Measurements from ENCODE around the gene DGKI. TPM values are rescaled to one million over a fixed set of nuclear protein-coding genes. Genes with fewer than 3 reads are reported as not detected.

Gene DGKI
- total RNA-seq, 2 experiments from 2014 or later, result 1.3 to 2.0 TPM

GRCh38 chr7:137585591-137585990 is 261.2 kb downstream of the DGKI start:
- CTCF ChIA-PET, result no interaction called here
- POLR2A ChIA-PET, result no interaction called here

DNA sequence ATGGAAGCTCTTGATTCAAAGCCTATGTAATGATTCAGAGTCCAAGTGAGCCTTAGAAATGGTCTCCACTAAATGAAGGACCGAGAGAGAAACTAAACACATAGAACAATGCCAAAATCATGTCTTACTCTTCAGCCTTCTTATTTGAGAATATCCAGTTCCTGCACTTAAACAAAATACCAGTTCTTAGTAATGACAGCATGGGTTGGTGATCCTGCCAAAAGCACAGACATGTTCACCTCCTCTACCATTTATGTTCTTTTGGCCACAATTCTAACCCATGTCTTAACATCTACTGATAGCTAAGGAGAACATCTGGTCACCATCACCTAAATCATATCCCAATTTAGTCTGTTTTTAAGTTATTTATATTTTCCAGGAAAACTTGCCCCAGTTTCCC is 263.6 kb downstream of the DGKI start:
- ChIA-PET CTCF (no interaction called here), POLR2A (no interaction called here)

DNA sequence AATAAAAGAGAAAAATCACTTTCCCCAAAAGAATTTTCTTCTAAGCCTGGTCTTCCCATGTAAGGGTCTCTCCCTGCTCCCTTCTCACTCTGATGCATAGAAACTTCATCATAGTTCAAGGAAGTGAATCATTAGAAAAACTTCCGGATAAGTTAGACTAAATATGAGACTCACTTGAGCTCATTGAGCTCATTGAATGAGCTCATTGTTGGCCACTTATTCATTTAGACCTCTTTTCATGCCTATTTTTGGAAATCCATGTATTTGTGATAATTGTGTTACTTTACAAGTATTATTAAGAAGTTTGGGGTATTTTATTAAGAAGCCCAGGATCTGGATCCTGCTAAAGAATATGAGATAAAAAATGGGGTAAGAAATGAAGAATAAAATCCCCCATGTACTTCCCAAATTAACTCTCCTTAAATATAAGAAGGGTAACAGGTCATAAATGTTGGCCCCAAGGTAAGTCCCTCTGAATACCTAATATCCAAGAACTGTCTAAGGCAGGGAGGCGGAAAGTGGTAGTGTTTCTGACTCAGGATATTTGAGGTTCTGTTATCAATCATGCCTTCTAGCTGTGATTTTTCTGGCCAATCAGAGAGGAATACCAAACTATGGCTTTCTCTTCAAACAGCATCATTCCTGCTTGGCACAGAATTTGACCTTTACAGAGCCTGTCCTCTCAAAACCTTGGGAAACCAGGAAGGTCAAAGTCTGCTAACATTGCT is 266.7 kb downstream of the DGKI start:
- CTCF ChIA-PET, result no interaction called here
- POLR2A ChIA-PET, result no interaction called here

GRCh38 chr7:137578541-137578940 is 268.2 kb downstream of the DGKI start:
- CTCF ChIA-PET, result no interaction called here

GRCh38 chr7:137577184-137577583 is 269.6 kb downstream of the DGKI start:
- POLR2A ChIA-PET, result no interaction called here
- CTCF ChIA-PET, result no interaction called here

More at GRCh38 chr7:137578541-137578940, 268.2 kb downstream of the DGKI start:
- POLR2A ChIA-PET, result no interaction called here

- CTCF ChIA-PET, result no interaction called here
Measured at GRCh38 chr7:137576481-137576880, 270.3 kb downstream of the DGKI start.

DNA sequence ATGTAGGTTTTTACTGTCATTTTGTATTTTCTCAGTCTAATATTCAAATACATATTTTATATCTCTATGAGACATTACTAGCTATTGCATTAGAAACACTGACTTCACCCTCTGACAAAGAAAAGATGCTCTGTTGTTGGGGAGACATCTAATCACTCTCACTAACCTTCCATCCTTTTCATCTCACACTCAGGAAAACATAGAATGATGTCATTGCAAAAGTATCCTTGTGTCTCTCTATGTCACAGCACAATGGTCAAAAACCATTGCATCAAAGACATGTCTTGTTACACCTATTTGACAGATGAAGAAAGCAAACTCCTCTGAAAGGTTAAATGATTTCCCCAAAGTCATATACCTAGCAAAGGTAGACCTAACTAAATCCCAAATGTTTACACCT is 272.0 kb downstream of the DGKI start:
- ChIA-PET CTCF (no interaction called here), POLR2A (no interaction called here)

More at GRCh38 chr7:137576481-137576880, 270.3 kb downstream of the DGKI start:
- POLR2A ChIA-PET, result no interaction called here

DNA sequence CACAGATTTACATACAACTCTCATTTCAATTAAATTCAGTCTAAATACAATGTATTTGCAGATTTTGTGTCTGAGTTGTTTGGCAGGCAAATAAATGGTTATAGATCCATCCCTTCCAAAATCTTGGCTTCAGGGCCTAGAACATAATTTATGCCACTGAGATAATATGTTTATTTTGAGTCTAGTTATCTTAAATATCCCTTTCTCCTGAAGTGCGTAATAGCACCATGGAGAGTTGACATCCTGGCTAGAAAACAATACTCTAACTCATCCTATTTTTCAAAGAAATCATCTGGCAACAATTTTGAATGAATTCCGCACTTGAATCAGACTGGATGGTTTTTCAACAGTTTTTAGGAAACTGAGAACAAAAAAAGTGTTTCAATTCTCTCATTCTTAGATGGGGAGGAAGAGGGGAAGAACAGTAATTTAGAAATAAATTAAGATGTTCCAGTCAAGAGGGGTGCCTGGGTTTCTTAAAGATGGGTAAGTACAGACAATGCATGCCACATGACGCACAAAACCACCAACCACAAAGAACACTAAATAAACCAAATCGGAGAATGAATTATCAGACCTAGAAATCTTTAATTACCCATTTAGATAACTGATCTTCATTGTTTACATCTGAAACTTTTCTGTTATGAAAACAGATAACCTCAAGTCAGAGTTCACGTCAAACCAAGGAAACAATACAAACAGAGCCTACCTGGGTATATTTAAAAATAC is 274.6 kb downstream of the DGKI start:
- CTCF ChIA-PET, result no interaction called here
- POLR2A ChIA-PET, result no interaction called here

GRCh38 chr7:137564677-137565076 is 282.1 kb downstream of the DGKI start:
- POLR2A ChIA-PET, result no interaction called here
- CTCF ChIA-PET, result no interaction called here

DNA sequence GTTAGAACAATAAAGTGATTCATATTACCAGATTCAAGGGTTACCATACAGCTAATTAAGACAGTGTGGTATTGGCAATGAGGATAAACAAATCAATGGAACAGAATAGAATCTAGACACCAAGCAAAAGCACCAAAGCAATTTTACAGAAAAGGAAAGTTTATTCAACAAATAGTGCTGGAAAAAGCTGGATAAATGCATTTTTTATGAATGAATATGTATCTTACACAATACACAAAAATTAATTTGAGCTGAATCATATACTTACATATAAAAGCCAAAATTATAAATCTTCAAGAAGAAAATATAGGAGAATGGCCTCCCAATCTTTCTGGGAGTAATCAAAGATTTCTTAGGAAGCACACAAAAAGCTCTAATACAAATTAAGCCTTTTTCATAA is 282.8 kb downstream of the DGKI start:
- ChIA-PET CTCF (no interaction called here), POLR2A (no interaction called here)

DNA sequence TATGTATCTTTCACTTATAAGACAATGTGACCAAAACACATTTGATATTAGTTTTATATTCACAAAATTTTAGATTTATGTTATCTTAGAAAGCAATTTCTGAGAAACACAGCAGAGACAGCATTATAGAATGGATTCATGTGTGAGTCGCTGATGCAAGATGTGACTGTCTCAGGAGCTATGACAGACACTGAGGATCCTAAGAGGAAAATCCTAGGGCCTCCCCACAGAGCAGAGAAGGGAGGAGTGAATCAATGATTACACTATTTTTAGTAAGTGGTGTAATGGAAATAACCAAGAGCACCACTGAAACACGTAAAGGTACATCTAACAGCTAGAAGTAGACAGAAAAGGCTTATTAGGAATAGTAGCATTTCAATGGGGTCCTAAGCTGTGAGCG is 299.3 kb downstream of the DGKI start:
- POLR2A ChIA-PET, result no interaction called here
- CTCF ChIA-PET, result no interaction called here

- CTCF ChIA-PET, result no interaction called here
- POLR2A ChIA-PET, result no interaction called here
Measured at GRCh38 chr7:137546671-137547070, 300.1 kb downstream of the DGKI start.

- ChIA-PET POLR2A (no interaction called here), CTCF (no interaction called here)
Measured at GRCh38 chr7:137546009-137546408, 300.8 kb downstream of the DGKI start.

- ChIA-PET POLR2A (no interaction called here), CTCF (no interaction called here)
Measured at GRCh38 chr7:137545059-137545716, 301.6 kb downstream of the DGKI start.

- ChIA-PET POLR2A (no interaction called here), CTCF (no interaction called here)
Measured at GRCh38 chr7:137544453-137545058, 302.2 kb downstream of the DGKI start.

GRCh38 chr7:137539111-137539715 is 307.6 kb downstream of the DGKI start:
- ChIA-PET CTCF (no interaction called here), POLR2A (no interaction called here)

DNA sequence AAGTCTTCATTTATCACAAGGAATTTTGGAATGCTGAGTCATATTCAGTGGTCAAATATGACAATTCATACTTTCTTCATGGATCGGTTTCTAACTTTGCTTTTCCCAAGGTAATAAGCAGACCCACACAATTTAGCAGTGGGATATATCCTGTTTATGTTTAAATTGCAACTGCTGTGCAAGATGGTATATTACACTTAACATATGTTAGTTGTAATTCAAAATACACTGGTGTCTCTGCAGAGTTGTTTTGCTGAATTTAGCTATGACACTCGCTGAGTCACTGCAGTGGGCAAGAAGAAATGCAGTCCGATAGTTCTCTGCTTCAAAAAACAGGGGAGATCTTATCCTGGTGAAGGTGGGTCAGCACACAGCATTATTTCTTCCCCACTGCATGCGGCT is 308.4 kb downstream of the DGKI start:
- ChIA-PET CTCF (no interaction called here), POLR2A (no interaction called here)

GRCh38 chr7:137535579-137535978 is 311.2 kb downstream of the DGKI start:
- POLR2A ChIA-PET, result no interaction called here
- CTCF ChIA-PET, result no interaction called here

GRCh38 chr7:137531671-137532070 is 315.1 kb downstream of the DGKI start:
- ChIA-PET CTCF (no interaction called here), POLR2A (no interaction called here)

GRCh38 chr7:137527634-137528033 is 319.1 kb downstream of the DGKI start:
- POLR2A ChIA-PET, result no interaction called here
- CTCF ChIA-PET, result no interaction called here

- CTCF ChIA-PET, result no interaction called here
- POLR2A ChIA-PET, result no interaction called here
Measured at GRCh38 chr7:137523171-137523570, 323.6 kb downstream of the DGKI start.

Measured in activated CD8-positive, alpha-beta memory T cell treated with anti-CD3 and anti-CD28 coated beads for 36 hours (primary cell).